Kidney (tissue), 14 donors: ENCODE results near the gene UBQLN4. TPM values are rescaled to one million over a fixed set of nuclear protein-coding genes. Genes with fewer than 3 reads are reported as not detected.

Source experiments
- DNase-seq, 5 donors: peaks; one replicate each; pipeline ENCODE4 v3.0.0-alpha.2; 2013 to 2020
- FAIRE-seq: peaks from 2 replicates; lab custom pipeline; 2012; peaks lifted over from hg19 to GRCh38; lab: Jason Lieb, UNC
- H3K27ac ChIP-seq, 2 donors: one replicate each; pipeline ENCODE4 v1.7.0; 2013; ENCODE audit warnings: low read depth in 2 of 2, low read length in 2 of 2, inconsistent platforms in 1 of 2
- H3K27me3 ChIP-seq: one replicate; pipeline ENCODE4 v1.7.1; 2013; ENCODE audit warnings: low read length, inconsistent platforms; ENCODE audit not compliant: control insufficient read depth, insufficient read depth
- H3K36me3 ChIP-seq, 3 donors: one replicate each; pipeline versions ENCODE4 v1.7.0 to v1.7.1; 2013; ENCODE audit warnings: low read length in 3 of 3, control low read depth in 1 of 3, inconsistent platforms in 1 of 3; ENCODE audit not compliant: insufficient read depth in 3 of 3, control insufficient read depth in 2 of 3
- H3K4me1 ChIP-seq, 3 donors: one replicate each; pipeline versions ENCODE4 v1.7.0 to v1.7.1; 2013; ENCODE audit warnings: low read length in 3 of 3, inconsistent platforms in 1 of 3, low read depth in 1 of 3; ENCODE audit not compliant: control insufficient read depth in 2 of 3, insufficient read depth in 2 of 3
- H3K4me3 ChIP-seq, 3 donors: one replicate each; pipeline versions ENCODE4 v1.7.0 to v1.8.1; 2013; ENCODE audit warnings: low read length in 3 of 3, control low read depth in 1 of 3, inconsistent platforms in 1 of 3
- H3K9ac ChIP-seq, 3 donors: one replicate each; pipeline versions ENCODE4 v1.7.0 to v1.7.1; 2013; ENCODE audit warnings: low read length in 3 of 3, control low read depth in 1 of 3, inconsistent platforms in 1 of 3
- H3K9me3 ChIP-seq, 3 donors: one replicate each; pipeline versions ENCODE4 v1.7.0 to v1.7.1; 2013; ENCODE audit warnings: low read length in 3 of 3, control low read depth in 1 of 3, inconsistent platforms in 1 of 3; ENCODE audit not compliant: control insufficient read depth in 2 of 3, insufficient read depth in 1 of 3
- intact Hi-C: fragments of 100-400 bp; cut with DNase I; formaldehyde crosslinking; loops from one replicate; pipeline ENCODE4 v1.11.1; 2022
- polyA plus RNA-seq: library from polyadenylated mRNA; stranded (reverse); fragments of 350-450 nt; fragmentation: Illumina TruSeq; extraction: RNeasy Lipid Tissue Mini Kit (QIAGEN cat#74804); gene quantifications from one replicate; pipeline ENCODE4 v1.2.3, GENCODE V29; 2014; ENCODE audit warnings: low read depth, low replicate concordance; ENCODE audit not compliant: insufficient read depth
- total RNA-seq: library from RNA; stranded (reverse); fragmentation: NEBNext Ultra II Directional; extraction: Animal tissue kit (Norgen Biotek cat#: 25700); gene quantifications from one replicate; pipeline ENCODE4 v1.2.1, GENCODE V29; 2021
- TF ChIP-seq, protein P1 (sequence below): IDR thresholded peaks from 3 replicates; pipeline ENCODE4 v1.5.1; 2012; ENCODE audit warnings: mild to moderate bottlenecking, moderate library complexity, borderline replicate concordance; ENCODE audit not compliant: insufficient read depth; ENCODE audit errors: extremely low read depth
- donor health status: control.
- donor health status: control.
- donor health status: control.
- donor health status: control.
- donor health status: control.
- donor health status: DM: yes; HTN: yes; CAD: no.
- donor health status: Normal renal cell carcinoma (clear cell type).

UBQLN4 gene
- total and polyA plus RNA-seq, 2 donors from 2014 or later, result 24.5 to 24.6 TPM

DNA sequence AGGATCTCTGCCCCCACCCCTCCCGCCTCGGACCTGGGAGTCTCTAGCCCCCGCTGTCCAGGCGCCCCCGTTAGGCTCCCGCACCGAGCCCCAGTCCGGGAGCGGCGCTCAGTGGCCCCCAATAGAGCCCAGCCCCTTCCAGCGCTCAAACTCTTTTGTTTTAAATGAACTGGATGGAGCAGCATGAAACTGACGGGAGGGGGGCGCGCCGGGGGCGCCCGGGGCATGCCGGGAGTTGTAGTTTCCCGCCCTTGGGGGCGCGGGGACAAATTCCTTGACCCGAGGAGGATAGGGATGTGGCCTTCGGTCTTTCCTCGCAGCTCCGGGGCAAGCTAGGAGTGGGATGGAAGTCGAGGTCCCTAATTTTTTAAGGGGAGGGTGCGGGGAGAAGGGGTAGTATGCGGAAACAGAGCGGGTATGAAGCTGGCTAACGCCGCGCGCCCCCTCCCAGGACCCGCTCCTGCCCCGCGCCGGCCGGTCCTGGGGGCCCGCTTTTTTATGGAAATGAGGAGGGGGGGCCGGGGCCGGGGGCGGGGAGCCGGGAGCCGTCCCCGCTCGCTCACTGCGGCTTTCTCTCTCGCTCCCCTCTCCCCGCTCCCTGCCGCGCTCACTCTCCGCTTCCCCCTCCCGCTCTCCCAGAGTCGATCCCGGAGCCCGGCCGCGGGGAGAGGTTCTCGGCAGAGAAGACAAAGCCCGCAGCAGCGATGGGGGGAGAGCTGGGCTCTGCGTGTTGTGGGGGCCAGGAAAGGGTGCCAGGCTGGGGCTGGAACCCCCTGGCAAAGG lies 28.9 kb upstream of the UBQLN4 start, which contains the start of gene MEX3A:
Gene MEX3A (minus strand): TSS at position 157 of the 783 bp plus-strand sequence. CDS start 467 bp downstream, outside the sequence.
- Histone ChIP-seq H3K4me1 (peaks cover 0 to 6% (median 4%) of the 10 kb centered on the region in 3 donors), H3K27ac (no peak within 1 kb of the TSS), H3K36me3 (no peaks in the 10 kb centered on the region), H3K4me3 (peak within 1 kb of the TSS; percentile 68 to 81 (median 78)), H3K9me3 (no peaks in the 10 kb centered on the region), H3K27me3 (no peaks in the 10 kb centered on the region), H3K9ac (peak within 1 kb of the TSS in 2 of 3 donors; percentile 61 to 66)
- TF ChIP-seq, protein P1, sequence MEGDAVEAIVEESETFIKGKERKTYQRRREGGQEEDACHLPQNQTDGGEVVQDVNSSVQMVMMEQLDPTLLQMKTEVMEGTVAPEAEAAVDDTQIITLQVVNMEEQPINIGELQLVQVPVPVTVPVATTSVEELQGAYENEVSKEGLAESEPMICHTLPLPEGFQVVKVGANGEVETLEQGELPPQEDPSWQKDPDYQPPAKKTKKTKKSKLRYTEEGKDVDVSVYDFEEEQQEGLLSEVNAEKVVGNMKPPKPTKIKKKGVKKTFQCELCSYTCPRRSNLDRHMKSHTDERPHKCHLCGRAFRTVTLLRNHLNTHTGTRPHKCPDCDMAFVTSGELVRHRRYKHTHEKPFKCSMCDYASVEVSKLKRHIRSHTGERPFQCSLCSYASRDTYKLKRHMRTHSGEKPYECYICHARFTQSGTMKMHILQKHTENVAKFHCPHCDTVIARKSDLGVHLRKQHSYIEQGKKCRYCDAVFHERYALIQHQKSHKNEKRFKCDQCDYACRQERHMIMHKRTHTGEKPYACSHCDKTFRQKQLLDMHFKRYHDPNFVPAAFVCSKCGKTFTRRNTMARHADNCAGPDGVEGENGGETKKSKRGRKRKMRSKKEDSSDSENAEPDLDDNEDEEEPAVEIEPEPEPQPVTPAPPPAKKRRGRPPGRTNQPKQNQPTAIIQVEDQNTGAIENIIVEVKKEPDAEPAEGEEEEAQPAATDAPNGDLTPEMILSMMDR, result no peak
- intact Hi-C loops, result no loop called here
- no peak for FAIRE-seq
- peak; percentile 87 to 97 (median 96) for DNase-seq

DNA sequence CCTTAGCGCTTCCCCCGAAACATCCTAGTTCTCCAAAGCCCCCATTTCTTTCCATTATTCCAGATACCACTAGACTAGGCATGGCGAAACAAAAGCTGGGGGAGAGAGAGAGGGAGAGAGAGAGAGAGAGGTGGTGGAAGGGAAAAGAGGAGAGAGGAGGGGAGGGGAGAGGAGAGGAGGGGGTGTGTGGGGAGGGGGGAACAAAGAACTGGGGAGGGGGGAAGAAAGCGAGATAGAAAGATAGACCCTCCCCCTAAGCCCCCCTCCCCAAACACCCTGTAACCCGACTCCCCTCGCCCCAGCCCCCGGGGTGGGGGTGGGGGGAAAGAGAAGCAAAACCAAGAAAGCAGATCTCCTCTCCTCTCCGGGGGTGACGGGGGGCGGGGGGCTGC lies 28.3 kb upstream of the UBQLN4 start:
- Histone ChIP-seq H3K9ac (peak overlapping the region in 2 of 3 donors; percentile 61 to 66), H3K4me1 (peaks cover 0 to 10% (median 4%) of the 10 kb centered on the region in 3 donors), H3K9me3 (no peaks in the 10 kb centered on the region), H3K27ac (no peak overlapping the region), H3K4me3 (peak overlapping the region; percentile 68 to 81 (median 78)), H3K27me3 (no peaks in the 10 kb centered on the region), H3K36me3 (no peaks in the 10 kb centered on the region)
- TF ChIP-seq, protein P1, result no peak
- no peak for FAIRE-seq
- peak in 2 of 5 donors; percentile 87 to 92 for DNase-seq
- intact Hi-C loops, result no loop called here

DNA sequence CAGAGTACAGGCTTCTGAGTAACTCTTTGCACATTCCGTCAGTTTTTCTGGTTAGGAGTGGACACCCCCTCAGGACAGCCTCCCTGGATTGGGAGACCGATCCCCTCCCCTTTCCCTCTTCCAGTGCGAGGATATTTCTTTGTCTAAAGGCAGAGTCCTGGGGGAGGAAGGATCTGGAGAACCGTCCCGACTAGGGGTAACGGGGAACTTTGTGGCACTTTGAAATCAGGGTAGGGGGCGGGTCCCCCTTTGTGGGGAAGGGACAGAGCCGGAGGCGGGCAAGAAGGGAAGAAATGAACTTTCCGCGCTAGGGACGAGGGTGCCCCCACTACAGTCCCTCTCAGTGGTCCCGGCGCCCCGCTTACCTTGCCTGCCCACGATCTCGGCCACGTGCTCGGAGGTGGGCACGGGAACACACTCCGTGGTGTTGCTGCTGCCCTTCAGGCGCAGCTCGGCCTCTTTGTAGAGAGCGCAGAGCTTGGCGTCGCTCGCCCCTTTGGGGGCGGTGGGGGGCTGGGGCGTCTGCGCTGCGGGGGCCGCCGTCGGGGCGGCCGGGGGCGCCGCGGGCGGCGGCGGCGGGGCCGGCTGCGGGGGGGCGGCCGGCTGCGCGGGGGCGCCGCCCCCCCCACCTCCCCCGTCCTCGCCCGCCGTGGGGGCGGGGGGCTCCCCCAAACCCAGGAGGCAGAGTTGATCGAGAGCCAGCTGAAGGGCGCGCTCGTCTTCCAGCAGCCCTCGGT lies 27.8 kb upstream of the UBQLN4 start:
- Histone ChIP-seq H3K36me3 (no peaks in the 10 kb centered on the region), H3K27ac (no peak overlapping the region), H3K4me1 (peaks cover 0 to 11% (median 3%) of the 10 kb centered on the region in 3 donors), H3K4me3 (peak overlapping the region in 2 of 3 donors; percentile 78 to 81), H3K9me3 (no peaks in the 10 kb centered on the region), H3K27me3 (no peaks in the 10 kb centered on the region), H3K9ac (peak overlapping the region in 2 of 3 donors; percentile 22 to 66)
- DNase-seq (peak in 3 of 5 donors; percentile 61 to 75 (median 75)), FAIRE-seq (no peak)
- intact Hi-C loops, result no loop called here
- TF ChIP-seq, protein P1, result no peak
